Esophagus muscularis mucosa (tissue), 4 donors: ENCODE data around the gene LGR5. TPM values are rescaled to one million over a fixed set of nuclear protein-coding genes. Genes with fewer than 3 reads are reported as not detected.

ENCODE experiments used
- DNase-seq: peaks from one replicate; pipeline ENCODE4 v3.0.0-alpha.2; 2017; ENCODE audit errors: extremely low spot score
- H3K27ac ChIP-seq, 4 donors: fragments of 200-600 bp; sonication (generic); replicated peaks in 1 of 4; 1 replicate in 3 of 4; 2 replicates in 1 of 4; pipeline ENCODE4 v1.5.1; 2016 to 2019; ENCODE audit warnings: mild to moderate bottlenecking in 1 of 4
- H3K27me3 ChIP-seq, 4 donors: fragments of 200-600 bp; sonication (generic); one replicate each; pipeline versions ENCODE4 v1.5.1 to v1.6.0; 2016 to 2019
- H3K36me3 ChIP-seq, 4 donors: fragments of 200-600 bp; sonication (generic); one replicate each; pipeline ENCODE4 v1.5.1; 2016 to 2019
- H3K4me1 ChIP-seq, 4 donors: fragments of 200-600 bp; sonication (generic); one replicate each; pipeline ENCODE4 v1.5.1; 2016 to 2019
- H3K4me3 ChIP-seq, 4 donors: fragments of 200-600 bp; sonication (generic); 1 replicate in 2 of 4; 2 replicates in 2 of 4; pipeline ENCODE4 v1.5.1; 2016 to 2019; ENCODE audit warnings: mild to moderate bottlenecking in 4 of 4, moderate library complexity in 1 of 4
- H3K9me3 ChIP-seq, 4 donors: fragments of 200-600 bp; sonication (generic); 1 replicate in 3 of 4; 2 replicates in 1 of 4; pipeline ENCODE4 v1.5.1; 2016 to 2019
- EP300 ChIP-seq: sonication (generic); formaldehyde crosslinking; IDR thresholded peaks from one replicate; pipeline ENCODE4 v1.6.1; 2017; ENCODE audit warnings: antibody characterized with exemption
- POLR2A ChIP-seq: fragments of 450-650 bp; IDR thresholded peaks from one replicate; pipeline ENCODE4 v1.6.1; 2017; ENCODE audit warnings: antibody characterized with exemption, moderate library complexity, mild to moderate bottlenecking, low read depth
- POLR2AphosphoS5 ChIP-seq, 2 donors: sonication (generic); formaldehyde crosslinking; IDR thresholded peaks; one replicate each; pipeline ENCODE4 v1.6.1; 2017; ENCODE audit warnings: antibody characterized with exemption in 2 of 2
- WGBS: methylation state at CpG from one replicate; pipeline ENCODE4 v1.1.5; 2018; 5-methylcytosine and 5-hydroxymethylcytosine counted together
- intact Hi-C: fragments of 100-400 bp; cut with DNase I; formaldehyde crosslinking; loops from one replicate; pipeline ENCODE4 v1.15.1; 2023
- total RNA-seq, 4 donors: library from RNA; depleted of rRNA; stranded (reverse); fragments of >200 nt; gene quantifications; one replicate each; pipeline versions ENCODE4 v1.1.0 to v1.2.1, GENCODE V29; 2016
- TF ChIP-seq, protein P1 (sequence below), 3 experiments: fragments of 200-600 bp in 2 of 3; fragments of 450-650 bp in 1 of 3; sonication (generic) in 2 of 3; IDR thresholded peaks; one replicate each; pipeline ENCODE4 v1.5.1; 2017 to 2019; ENCODE audit warnings: antibody characterized with exemption in 3 of 3, mild to moderate bottlenecking in 2 of 3, moderate library complexity in 1 of 3

The LGR5 gene
- total RNA-seq, 4 donors from 2014 or later, result under 0.01 to 0.39 (median 0.34) TPM; not detected in 1

DNA sequence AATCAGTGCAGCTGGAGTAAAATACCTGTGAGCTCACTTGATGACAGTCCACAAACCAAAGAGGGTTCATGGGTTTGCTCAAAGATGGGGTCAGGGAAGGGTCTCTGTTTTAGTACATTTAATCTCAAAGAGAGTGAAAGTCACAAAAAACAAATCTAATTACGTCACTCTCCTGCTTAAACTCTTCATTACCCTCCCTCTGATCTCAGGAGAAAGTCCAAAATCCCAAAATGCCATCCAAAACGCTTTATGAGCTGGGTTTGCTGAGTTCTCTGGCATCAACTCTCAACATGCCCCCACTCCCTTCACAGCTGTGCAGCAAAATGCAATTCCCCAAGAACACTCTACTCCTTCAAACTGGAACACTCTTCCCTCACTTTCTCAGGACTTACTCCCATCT lies 40.4 kb upstream of the LGR5 start:
- no peaks in the 10 kb centered on the region for H3K9me3 ChIP-seq
- no peak overlapping the region for H3K4me3 ChIP-seq
- no peak for DNase-seq
- 68% methylated on average over 2 of the region's 2 CpGs for WGBS
- TF ChIP-seq, protein P1, sequence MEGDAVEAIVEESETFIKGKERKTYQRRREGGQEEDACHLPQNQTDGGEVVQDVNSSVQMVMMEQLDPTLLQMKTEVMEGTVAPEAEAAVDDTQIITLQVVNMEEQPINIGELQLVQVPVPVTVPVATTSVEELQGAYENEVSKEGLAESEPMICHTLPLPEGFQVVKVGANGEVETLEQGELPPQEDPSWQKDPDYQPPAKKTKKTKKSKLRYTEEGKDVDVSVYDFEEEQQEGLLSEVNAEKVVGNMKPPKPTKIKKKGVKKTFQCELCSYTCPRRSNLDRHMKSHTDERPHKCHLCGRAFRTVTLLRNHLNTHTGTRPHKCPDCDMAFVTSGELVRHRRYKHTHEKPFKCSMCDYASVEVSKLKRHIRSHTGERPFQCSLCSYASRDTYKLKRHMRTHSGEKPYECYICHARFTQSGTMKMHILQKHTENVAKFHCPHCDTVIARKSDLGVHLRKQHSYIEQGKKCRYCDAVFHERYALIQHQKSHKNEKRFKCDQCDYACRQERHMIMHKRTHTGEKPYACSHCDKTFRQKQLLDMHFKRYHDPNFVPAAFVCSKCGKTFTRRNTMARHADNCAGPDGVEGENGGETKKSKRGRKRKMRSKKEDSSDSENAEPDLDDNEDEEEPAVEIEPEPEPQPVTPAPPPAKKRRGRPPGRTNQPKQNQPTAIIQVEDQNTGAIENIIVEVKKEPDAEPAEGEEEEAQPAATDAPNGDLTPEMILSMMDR (IDR thresholded peaks at IDR 0.05), result no peak
- TF ChIP-seq POLR2AphosphoS5 (IDR thresholded peaks at IDR 0.05) (no peak), EP300 (no peak), POLR2A (no peak)
- intact Hi-C loops, result no loop called here
- no peak overlapping the region for H3K27ac ChIP-seq
- no peaks in the 10 kb centered on the region for H3K36me3 ChIP-seq
- peaks cover 0 to 6% (median 0%) of the 10 kb centered on the region in 4 donors for H3K27me3 ChIP-seq
- no peaks in the 10 kb centered on the region for H3K4me1 ChIP-seq

DNA sequence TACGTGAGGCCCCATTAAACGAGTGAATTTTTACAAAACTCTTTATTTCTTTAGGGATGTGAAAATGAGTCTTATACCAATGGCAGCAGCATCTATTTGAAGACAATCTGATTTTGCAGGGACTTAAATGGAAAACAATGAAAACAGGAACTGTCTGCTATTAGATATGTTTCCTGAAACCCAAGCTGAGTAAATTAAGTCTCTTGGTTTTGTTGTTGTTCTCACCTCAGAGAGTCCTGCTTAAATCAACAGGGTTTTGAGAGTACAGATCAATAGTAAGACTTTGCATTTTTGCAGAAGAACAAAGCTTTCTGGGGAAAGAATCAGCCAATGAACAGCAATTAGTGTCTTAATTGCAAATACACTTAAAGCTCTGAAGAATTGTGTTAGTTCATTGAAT lies 39.1 kb upstream of the LGR5 start:
- no peaks in the 10 kb centered on the region for H3K9me3 ChIP-seq
- intact Hi-C loops, result no loop called here
- TF ChIP-seq, protein P1 (IDR thresholded peaks at IDR 0.05), result no peak
- no peak for TF ChIP-seq POLR2AphosphoS5 (IDR thresholded peaks at IDR 0.05)
- TF ChIP-seq EP300, result no peak
- no peak for TF ChIP-seq POLR2A
- no peak overlapping the region for H3K27ac ChIP-seq
- no peak for DNase-seq
- H3K4me1 ChIP-seq, result no peaks in the 10 kb centered on the region
- H3K4me3 ChIP-seq, result no peak overlapping the region
- 70% methylated on average over 2 of the region's 2 CpGs for WGBS
- peaks cover 0 to 6% (median 0%) of the 10 kb centered on the region in 4 donors for H3K27me3 ChIP-seq
- no peaks in the 10 kb centered on the region for H3K36me3 ChIP-seq

DNA sequence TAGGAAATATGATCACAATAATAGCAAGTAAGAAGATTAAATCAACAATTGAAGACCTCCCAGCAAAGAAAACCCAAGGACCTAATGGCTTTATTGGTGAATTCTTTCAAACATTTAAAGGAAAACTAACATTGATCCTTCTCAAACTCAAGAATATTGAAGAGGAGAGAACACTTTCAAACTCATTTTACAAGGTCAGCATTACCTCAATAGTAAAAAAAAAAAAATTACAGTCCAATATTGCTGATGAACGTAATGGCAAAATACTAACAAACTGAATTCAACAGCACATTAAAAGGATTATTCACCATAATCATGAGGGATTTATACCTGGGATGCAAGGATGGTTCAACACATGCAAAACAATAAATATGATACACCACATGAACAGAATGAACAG lies 33.7 kb upstream of the LGR5 start:
- DNase-seq, result no peak
- Histone ChIP-seq H3K27ac (no peak overlapping the region), H3K4me1 (no peaks in the 10 kb centered on the region), H3K4me3 (no peak overlapping the region), H3K36me3 (no peaks in the 10 kb centered on the region), H3K27me3 (peaks cover 0 to 6% (median 0%) of the 10 kb centered on the region in 4 donors), H3K9me3 (peaks cover 0 to 6% (median 0%) of the 10 kb centered on the region in 4 donors)
- TF ChIP-seq POLR2A (no peak), EP300 (no peak)
- TF ChIP-seq, protein P1 (IDR thresholded peaks at IDR 0.05), result no peak
- intact Hi-C loops, result no loop called here
- WGBS, result 97% methylated on average over 1 of the region's 1 CpG

DNA sequence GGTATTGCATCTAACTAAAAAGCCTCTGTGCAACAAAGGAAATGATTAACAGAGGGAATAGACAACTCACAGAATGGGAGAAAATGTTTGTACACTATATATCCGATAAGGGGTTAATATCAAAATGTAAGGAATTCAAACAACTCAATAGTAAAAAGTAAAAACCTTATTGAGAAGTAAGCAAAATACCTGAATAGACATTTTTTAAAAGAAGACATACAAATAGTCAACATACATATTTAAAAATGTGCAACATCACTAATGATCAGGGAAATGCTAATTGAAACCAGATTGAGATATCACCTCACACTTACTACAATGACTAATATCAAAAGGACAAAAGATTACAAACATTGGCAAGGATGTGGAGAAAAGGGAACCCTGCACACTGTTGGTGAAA lies 31.9 kb upstream of the LGR5 start:
- Histone ChIP-seq H3K4me3 (no peak overlapping the region), H3K4me1 (no peaks in the 10 kb centered on the region), H3K27me3 (peaks cover 0 to 5% (median 0%) of the 10 kb centered on the region in 4 donors), H3K27ac (no peak overlapping the region), H3K36me3 (no peaks in the 10 kb centered on the region), H3K9me3 (peaks cover 0 to 6% (median 1%) of the 10 kb centered on the region in 4 donors)
- TF ChIP-seq POLR2A, result no peak
- no peak for TF ChIP-seq POLR2AphosphoS5 (IDR thresholded peaks at IDR 0.05)
- TF ChIP-seq, protein P1 (IDR thresholded peaks at IDR 0.05), result no peak
- TF ChIP-seq EP300, result no peak
- DNase-seq, result no peak
- 93% methylated on average over 1 of the region's 1 CpG for WGBS
- intact Hi-C loops, result no loop called here

DNA sequence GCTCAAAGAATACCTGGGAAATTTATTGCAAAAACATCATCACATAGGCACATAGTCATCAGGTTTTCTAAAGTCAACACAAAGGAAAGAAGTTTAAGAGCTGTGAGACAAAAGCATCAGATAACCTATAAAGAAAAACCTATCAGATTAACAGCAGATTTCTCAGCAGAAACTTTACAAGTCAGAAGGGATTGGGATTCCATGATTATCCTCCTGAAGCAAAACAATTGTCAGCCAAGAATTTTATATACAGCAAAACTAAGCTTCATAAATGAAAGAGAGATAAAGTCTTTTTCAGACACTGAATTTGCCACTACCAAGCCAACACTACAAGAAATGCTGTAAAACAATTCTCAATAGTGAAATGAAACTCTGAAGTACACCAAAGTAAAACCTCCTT lies 28.8 kb upstream of the LGR5 start:
- TF ChIP-seq POLR2AphosphoS5 (IDR thresholded peaks at IDR 0.05) (no peak), EP300 (no peak), POLR2A (no peak)
- TF ChIP-seq, protein P1 (IDR thresholded peaks at IDR 0.05), result no peak
- H3K4me3 ChIP-seq, result no peak overlapping the region
- intact Hi-C loops, result no loop called here
- no peaks in the 10 kb centered on the region for H3K27me3 ChIP-seq
- H3K4me1 ChIP-seq, result no peaks in the 10 kb centered on the region
- no peaks in the 10 kb centered on the region for H3K36me3 ChIP-seq
- peaks cover 0 to 10% (median 3%) of the 10 kb centered on the region in 4 donors for H3K9me3 ChIP-seq
- no peak for DNase-seq
- no peak overlapping the region for H3K27ac ChIP-seq
